H7 (cell line): ENCODE results near the gene GRM5. TPM values are rescaled to one million over a fixed set of nuclear protein-coding genes. Genes with fewer than 3 reads are reported as not detected.

Experiments used
- DNase-seq: peaks from one replicate; pipeline ENCODE4 v3.0.0; 2012
- H3K27me3 ChIP-seq: 2 replicates; pipeline ENCODE4 v1.6.0; 2011; ENCODE audit warnings: mild to moderate bottlenecking, low read length; ENCODE audit not compliant: control insufficient read depth, insufficient read depth
- H3K36me3 ChIP-seq: replicated peaks from 2 replicates; pipeline ENCODE4 v1.5.1; 2011; ENCODE audit warnings: low read length; ENCODE audit not compliant: control insufficient read depth, insufficient read depth
- H3K4me3 ChIP-seq: 2 replicates; pipeline ENCODE4 v1.5.1; 2011; ENCODE audit warnings: low read depth, mild to moderate bottlenecking, control low read depth, low read length, moderate library complexity; ENCODE audit not compliant: insufficient read depth
- total RNA-seq: library from RNA; depleted of rRNA; stranded (reverse); fragments of >200 nt; shearing (Covaris generic); gene quantifications from 2 replicates; pipeline ENCODE4 v1.2.3, GENCODE V29; 2014

The GRM5 gene
- total RNA-seq, 1 experiment from 2014 or later, result not detected

GRCh38 chr11:88790182-88790581 lies 275.6 kb downstream of the GRM5 start:
- Histone ChIP-seq H3K4me3 (no peak overlapping the region), H3K36me3 (no peaks in the 10 kb centered on the region), H3K27me3 (no peaks in the 10 kb centered on the region)
- DNase-seq, result no peak

- Histone ChIP-seq H3K27me3 (no peaks in the 10 kb centered on the region), H3K4me3 (no peak overlapping the region), H3K36me3 (no peaks in the 10 kb centered on the region)
- DNase-seq, result no peak
Observed at GRCh38 chr11:88779577-88779976, 286.2 kb downstream of the GRM5 start.

GRCh38 chr11:88770475-88771079 lies 295.2 kb downstream of the GRM5 start:
- DNase-seq, result no peak
- H3K27me3 ChIP-seq, result no peaks in the 10 kb centered on the region
- no peaks in the 10 kb centered on the region for H3K36me3 ChIP-seq
- H3K4me3 ChIP-seq, result no peak overlapping the region

- Histone ChIP-seq H3K36me3 (no peaks in the 10 kb centered on the region), H3K27me3 (no peaks in the 10 kb centered on the region), H3K4me3 (no peak overlapping the region)
- no peak for DNase-seq
Observed at GRCh38 chr11:88744140-88744539, 321.6 kb downstream of the GRM5 start.

- H3K36me3 ChIP-seq, result no peaks in the 10 kb centered on the region
- no peaks in the 10 kb centered on the region for H3K27me3 ChIP-seq
- H3K4me3 ChIP-seq, result no peak overlapping the region
- DNase-seq, result no peak
Observed at GRCh38 chr11:88739524-88739923, 326.3 kb downstream of the GRM5 start.

- DNase-seq, result no peak
- no peak overlapping the region for H3K4me3 ChIP-seq
- no peaks in the 10 kb centered on the region for H3K27me3 ChIP-seq
- no peaks in the 10 kb centered on the region for H3K36me3 ChIP-seq
Observed at GRCh38 chr11:88709567-88709966, 356.2 kb downstream of the GRM5 start.

GRCh38 chr11:88704485-88704884 lies 361.3 kb downstream of the GRM5 start:
- no peak for DNase-seq
- Histone ChIP-seq H3K36me3 (no peaks in the 10 kb centered on the region), H3K4me3 (no peak overlapping the region), H3K27me3 (no peaks in the 10 kb centered on the region)

GRCh38 chr11:88701816-88702215 lies 364.0 kb downstream of the GRM5 start:
- Histone ChIP-seq H3K36me3 (no peaks in the 10 kb centered on the region), H3K27me3 (no peaks in the 10 kb centered on the region), H3K4me3 (no peak overlapping the region)
- DNase-seq, result no peak

GRCh38 chr11:88697139-88697538 lies 368.6 kb downstream of the GRM5 start:
- DNase-seq, result no peak
- Histone ChIP-seq H3K27me3 (no peaks in the 10 kb centered on the region), H3K4me3 (no peak overlapping the region), H3K36me3 (no peaks in the 10 kb centered on the region)

- no peaks in the 10 kb centered on the region for H3K36me3 ChIP-seq
- H3K4me3 ChIP-seq, result no peak overlapping the region
- no peak for DNase-seq
- H3K27me3 ChIP-seq, result no peaks in the 10 kb centered on the region
Observed at GRCh38 chr11:88695689-88696414, 369.9 kb downstream of the GRM5 start.

GRCh38 chr11:88692306-88693086 lies 373.3 kb downstream of the GRM5 start:
- no peaks in the 10 kb centered on the region for H3K36me3 ChIP-seq
- DNase-seq, result no peak
- H3K4me3 ChIP-seq, result no peak overlapping the region
- H3K27me3 ChIP-seq, result no peaks in the 10 kb centered on the region

- H3K4me3 ChIP-seq, result no peak overlapping the region
- DNase-seq, result no peak
- H3K36me3 ChIP-seq, result no peaks in the 10 kb centered on the region
- H3K27me3 ChIP-seq, result no peaks in the 10 kb centered on the region
Observed at GRCh38 chr11:88689548-88690240, 376.1 kb downstream of the GRM5 start.

GRCh38 chr11:88683024-88683423 lies 382.8 kb downstream of the GRM5 start:
- H3K4me3 ChIP-seq, result no peak overlapping the region
- H3K27me3 ChIP-seq, result no peaks in the 10 kb centered on the region
- no peaks in the 10 kb centered on the region for H3K36me3 ChIP-seq
- DNase-seq, result peak; percentile 3

GRCh38 chr11:88680806-88681205 lies 385.0 kb downstream of the GRM5 start:
- Histone ChIP-seq H3K36me3 (no peaks in the 10 kb centered on the region), H3K27me3 (no peaks in the 10 kb centered on the region), H3K4me3 (no peak overlapping the region)
- DNase-seq, result no peak
